DOHH2 (cell line): Measurements from ENCODE around the gene UAP1L1.

Experiments
- EZH2phosphoT487 ChIP-seq: fragments of 200-600 bp; sonication (generic); IDR thresholded peaks from 2 replicates; pipeline ENCODE4 v1.6.1; 2017; ENCODE audit warnings: borderline replicate concordance, mild to moderate bottlenecking, antibody characterized with exemption, low read length, moderate library complexity, mixed read lengths
- TF ChIP-seq, protein P1 (sequence below): fragments of 200-600 bp; sonication (generic); IDR thresholded peaks from one replicate; pipeline ENCODE4 v1.5.1; 2014; ENCODE audit warnings: antibody characterized with exemption, mild to moderate bottlenecking, low read depth, low read length; ENCODE audit not compliant: poor library complexity, severe bottlenecking

DNA sequence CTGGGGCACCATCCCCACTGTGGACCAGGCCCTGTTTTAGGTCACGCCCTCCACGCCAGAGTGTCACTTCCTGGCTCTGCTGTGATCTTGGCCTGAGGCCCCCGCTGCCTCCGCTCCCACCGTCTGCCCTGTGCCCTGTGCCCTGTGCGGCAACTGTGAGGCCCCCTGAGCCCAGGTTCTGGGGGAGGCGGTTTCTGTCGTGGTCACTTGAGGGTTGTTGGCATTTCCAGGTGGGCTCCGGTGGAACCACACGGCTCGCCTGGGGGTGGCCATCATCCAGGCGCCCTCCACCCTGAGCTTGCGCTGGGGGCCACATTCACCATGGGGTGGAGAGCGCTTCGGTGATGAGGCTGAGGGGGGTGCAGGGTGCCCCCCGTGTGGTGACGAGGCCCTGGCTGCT is 30.7 kb downstream of the UAP1L1 start:
- TF ChIP-seq, protein P1, sequence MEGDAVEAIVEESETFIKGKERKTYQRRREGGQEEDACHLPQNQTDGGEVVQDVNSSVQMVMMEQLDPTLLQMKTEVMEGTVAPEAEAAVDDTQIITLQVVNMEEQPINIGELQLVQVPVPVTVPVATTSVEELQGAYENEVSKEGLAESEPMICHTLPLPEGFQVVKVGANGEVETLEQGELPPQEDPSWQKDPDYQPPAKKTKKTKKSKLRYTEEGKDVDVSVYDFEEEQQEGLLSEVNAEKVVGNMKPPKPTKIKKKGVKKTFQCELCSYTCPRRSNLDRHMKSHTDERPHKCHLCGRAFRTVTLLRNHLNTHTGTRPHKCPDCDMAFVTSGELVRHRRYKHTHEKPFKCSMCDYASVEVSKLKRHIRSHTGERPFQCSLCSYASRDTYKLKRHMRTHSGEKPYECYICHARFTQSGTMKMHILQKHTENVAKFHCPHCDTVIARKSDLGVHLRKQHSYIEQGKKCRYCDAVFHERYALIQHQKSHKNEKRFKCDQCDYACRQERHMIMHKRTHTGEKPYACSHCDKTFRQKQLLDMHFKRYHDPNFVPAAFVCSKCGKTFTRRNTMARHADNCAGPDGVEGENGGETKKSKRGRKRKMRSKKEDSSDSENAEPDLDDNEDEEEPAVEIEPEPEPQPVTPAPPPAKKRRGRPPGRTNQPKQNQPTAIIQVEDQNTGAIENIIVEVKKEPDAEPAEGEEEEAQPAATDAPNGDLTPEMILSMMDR = no peak
- no peak for TF ChIP-seq EZH2phosphoT487
